ENCODE measurements around the gene CAPN14.

Gene CAPN14

DNA sequence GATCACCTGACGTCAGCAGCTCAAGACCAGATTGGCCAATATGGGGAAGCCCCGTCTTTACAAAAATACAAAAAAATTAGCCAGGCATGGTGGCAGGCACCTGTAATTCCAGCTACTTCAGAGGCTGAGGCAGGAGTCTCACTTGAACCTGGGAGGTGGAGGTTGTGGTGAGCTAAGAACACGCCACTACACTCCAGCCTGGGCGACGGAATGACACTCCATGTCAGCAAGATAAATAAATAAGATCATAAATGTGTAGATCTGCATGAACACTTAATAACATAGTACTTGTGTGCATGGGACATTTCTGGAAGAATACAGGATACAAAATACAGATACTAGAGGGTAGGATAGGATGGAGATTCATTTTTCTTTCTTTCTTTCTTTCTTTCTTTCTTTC is 25.7 kb upstream of the CAPN14 start:
- Histone ChIP-seq H3K9me3 (ENCODE audit: control insufficient read depth in 5 of 5, low read length in 5 of 5) (no peaks in the 10 kb centered on the region), H3K27ac (ENCODE audit: low read depth, low read length) (no peak overlapping the region), H3K27me3 (ENCODE audit: control insufficient read depth in 5 of 5, insufficient read depth in 4 of 5, low read length in 5 of 5) (no peaks in the 10 kb centered on the region)

DNA sequence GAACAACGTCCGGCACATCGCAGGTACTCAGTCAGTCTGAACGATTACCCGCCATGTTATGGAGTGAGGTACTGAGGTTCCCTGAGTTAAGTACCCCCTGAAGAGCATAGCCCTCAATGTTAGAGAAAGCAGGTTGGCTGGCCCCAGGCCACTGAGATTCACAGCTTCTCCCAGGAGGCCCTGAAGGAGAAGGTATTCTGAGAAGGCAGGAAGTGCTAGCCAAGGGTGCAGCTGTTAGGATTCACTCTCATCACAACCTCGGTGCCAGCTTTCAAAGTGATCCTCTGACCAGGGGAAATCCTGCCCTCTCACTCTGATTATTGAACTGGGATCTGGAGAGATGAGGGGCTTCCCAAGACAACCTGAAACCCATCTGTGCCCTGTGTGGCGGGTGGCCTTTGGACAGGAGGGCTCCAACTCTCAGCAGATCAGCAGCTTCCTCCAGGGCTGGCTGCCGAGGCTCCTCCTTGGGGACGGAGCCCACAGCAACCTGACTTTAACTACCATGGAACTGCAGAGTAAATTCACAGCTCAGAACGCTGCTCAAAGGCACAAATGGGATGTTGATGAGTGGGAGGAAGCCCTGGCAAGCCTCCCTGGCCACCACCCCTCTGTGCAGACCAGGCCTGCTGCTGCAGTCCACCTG is 24.4 kb upstream of the CAPN14 start:
- H3K9me3 ChIP-seq (ENCODE audit: control insufficient read depth in 5 of 5, low read length in 5 of 5), result no peaks in the 10 kb centered on the region
- no peak overlapping the region for H3K4me3 ChIP-seq (ENCODE audit: low read depth in 1 of 5, low read length in 5 of 5)
- H3K27ac ChIP-seq (ENCODE audit: low read depth, low read length), result no peak overlapping the region
- no peaks in the 10 kb centered on the region for H3K36me3 ChIP-seq (ENCODE audit: control insufficient read depth in 5 of 5, insufficient read depth in 5 of 5, low read length in 5 of 5)
- H3K27me3 ChIP-seq (ENCODE audit: control insufficient read depth in 5 of 5, insufficient read depth in 4 of 5, low read length in 5 of 5), result no peaks in the 10 kb centered on the region
- H3K9ac ChIP-seq (ENCODE audit: low read length in 5 of 5), result no peak overlapping the region
- H3K4me1 ChIP-seq (ENCODE audit: control insufficient read depth in 5 of 5, insufficient read depth in 5 of 5, low read length in 5 of 5), result peaks cover 5 to 20% (median 14%) of the 10 kb centered on the region in 5 donors

More for the DNA sequence above, 25.7 kb upstream of the CAPN14 start:
- Histone ChIP-seq H3K36me3 (ENCODE audit: control insufficient read depth in 5 of 5, insufficient read depth in 5 of 5, low read length in 5 of 5) (no peaks in the 10 kb centered on the region), H3K4me3 (ENCODE audit: low read depth in 1 of 5, low read length in 5 of 5) (no peak overlapping the region), H3K9ac (ENCODE audit: low read length in 5 of 5) (no peak overlapping the region), H3K4me1 (ENCODE audit: control insufficient read depth in 5 of 5, insufficient read depth in 5 of 5, low read length in 5 of 5) (peaks cover 5 to 20% (median 14%) of the 10 kb centered on the region in 5 donors)

DNA sequence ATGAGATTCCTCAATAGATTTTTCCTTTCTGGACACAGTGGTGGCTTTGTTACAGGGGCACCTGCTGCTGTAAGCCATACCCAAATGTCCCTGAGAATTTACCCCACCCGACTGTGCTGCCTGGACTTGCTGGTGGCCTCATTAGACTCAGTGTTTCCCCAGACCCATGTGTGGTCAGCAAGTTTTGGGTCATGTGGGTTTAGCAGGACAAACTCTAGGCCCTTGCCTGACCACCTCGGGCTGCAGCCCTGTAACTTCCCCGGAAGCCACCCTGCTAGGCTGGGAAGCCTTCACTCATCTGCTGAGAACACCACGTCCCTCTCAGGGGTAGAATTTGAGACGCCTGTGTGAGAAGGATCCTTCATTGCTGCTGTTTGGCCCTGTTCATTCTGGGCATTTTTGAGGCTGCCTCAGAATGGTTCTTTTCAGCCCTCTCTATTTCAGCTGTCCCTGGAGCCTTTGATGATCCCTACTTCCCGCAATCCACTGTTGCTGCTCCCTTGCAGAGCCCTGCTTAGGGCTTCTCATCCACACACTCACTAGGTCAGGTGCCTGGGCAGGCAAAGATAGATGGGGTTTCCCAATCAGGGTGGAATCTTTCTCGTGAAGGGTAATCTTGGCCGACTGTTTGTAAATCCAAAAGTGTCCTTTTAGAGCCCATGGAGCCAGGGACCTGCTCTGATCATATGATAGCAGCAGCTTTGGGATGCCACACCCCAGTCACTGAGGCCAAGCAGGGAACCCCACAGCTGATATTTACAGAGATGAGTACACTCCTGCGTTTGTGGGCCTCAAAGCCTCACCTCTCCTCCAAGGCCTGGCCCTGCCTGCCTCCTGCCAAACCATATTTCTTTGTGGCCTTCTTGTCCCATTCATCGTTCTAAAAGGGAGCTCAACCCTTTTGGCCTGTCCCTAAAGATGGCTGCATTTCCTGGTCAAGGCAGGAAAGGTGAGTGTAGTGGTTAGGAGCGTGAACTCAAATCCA is 23.4 kb upstream of the CAPN14 start:
- no peak overlapping the region for H3K9ac ChIP-seq (ENCODE audit: low read length in 5 of 5)
- H3K36me3 ChIP-seq (ENCODE audit: control insufficient read depth in 5 of 5, insufficient read depth in 5 of 5, low read length in 5 of 5), result no peaks in the 10 kb centered on the region
- no peak overlapping the region for H3K27ac ChIP-seq (ENCODE audit: low read depth, low read length)
- no peak overlapping the region for H3K4me3 ChIP-seq (ENCODE audit: low read depth in 1 of 5, low read length in 5 of 5)
- H3K9me3 ChIP-seq (ENCODE audit: control insufficient read depth in 5 of 5, low read length in 5 of 5), result no peaks in the 10 kb centered on the region
- H3K4me1 ChIP-seq (ENCODE audit: control insufficient read depth in 5 of 5, insufficient read depth in 5 of 5, low read length in 5 of 5), result peaks cover 5 to 20% (median 14%) of the 10 kb centered on the region in 5 donors
- H3K27me3 ChIP-seq (ENCODE audit: control insufficient read depth in 5 of 5, insufficient read depth in 4 of 5, low read length in 5 of 5), result no peaks in the 10 kb centered on the region

DNA sequence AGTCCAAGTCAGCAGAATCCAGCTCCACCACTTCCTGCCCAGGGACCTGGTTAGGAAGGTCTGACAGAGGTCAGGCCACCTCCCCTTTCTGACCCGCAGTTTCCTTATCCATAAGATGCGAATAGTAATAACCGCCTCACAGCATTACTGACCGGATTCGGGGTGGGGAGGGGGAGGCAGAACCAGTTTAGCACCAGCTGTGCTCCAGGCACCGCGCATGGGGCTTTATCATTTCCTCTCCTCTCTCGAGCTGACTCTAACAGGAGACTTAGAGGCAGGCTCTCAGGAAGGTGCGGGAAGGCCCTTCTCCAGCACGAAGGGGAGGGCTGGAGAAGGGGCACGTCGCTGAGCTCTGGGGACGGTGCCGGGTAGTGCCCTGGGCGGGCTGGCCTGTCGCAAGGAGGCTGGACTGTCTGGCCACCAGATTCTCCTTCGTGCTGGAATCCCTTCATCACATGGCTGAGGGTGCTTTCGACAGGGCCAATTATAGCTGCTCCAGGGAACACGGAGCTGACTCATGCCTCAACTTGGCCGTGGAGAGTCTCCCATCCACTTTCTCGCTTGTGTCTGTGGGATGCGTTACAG is 22.4 kb upstream of the CAPN14 start:
- Histone ChIP-seq H3K4me1 (ENCODE audit: control insufficient read depth in 5 of 5, insufficient read depth in 5 of 5, low read length in 5 of 5) (peaks cover 5 to 21% (median 14%) of the 10 kb centered on the region in 5 donors), H3K36me3 (ENCODE audit: control insufficient read depth in 5 of 5, insufficient read depth in 5 of 5, low read length in 5 of 5) (no peaks in the 10 kb centered on the region), H3K9ac (ENCODE audit: low read length in 5 of 5) (peak overlapping the region in 1 of 5 donors; percentile 48), H3K4me3 (ENCODE audit: low read depth in 1 of 5, low read length in 5 of 5) (peak overlapping the region in 3 of 5 donors; percentile 2 to 17 (median 6)), H3K9me3 (ENCODE audit: control insufficient read depth in 5 of 5, low read length in 5 of 5) (no peaks in the 10 kb centered on the region), H3K27ac (ENCODE audit: low read depth, low read length) (no peak overlapping the region), H3K27me3 (ENCODE audit: control insufficient read depth in 5 of 5, insufficient read depth in 4 of 5, low read length in 5 of 5) (no peaks in the 10 kb centered on the region)

DNA sequence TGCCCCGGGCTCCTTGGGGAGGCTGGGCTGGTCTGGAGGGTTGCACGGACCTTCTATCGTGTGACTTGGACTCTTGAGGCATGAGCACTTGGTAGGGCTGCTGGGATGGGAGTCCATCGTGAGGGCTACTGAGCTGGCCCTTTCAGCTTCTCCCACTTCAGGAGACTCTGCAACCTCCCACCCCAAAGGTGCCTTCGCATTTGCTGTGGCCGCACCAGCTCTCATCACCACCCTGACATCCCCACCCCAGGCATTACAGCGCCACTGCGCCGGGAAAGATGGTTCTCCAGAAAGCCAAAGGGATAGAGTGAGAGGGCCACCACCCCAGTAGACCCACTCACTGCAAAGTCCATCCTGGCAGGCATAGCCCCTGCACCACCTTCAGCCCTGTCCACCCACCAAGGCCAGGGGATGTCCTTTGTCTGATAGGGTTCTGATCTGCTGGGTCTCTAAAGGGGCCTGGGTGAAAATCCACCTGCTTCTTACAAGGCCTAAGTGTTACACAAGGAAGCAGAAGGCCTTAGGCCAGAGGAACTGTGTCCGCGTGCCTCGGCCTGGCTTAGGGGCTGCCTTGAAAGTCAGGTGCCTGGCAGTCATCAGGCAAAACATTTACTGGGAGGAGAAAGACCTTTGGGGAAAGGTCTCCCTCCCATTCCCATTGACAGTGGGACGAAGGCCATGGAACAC is 21.7 kb upstream of the CAPN14 start:
- Histone ChIP-seq H3K27ac (ENCODE audit: low read depth, low read length) (no peak overlapping the region), H3K4me1 (ENCODE audit: control insufficient read depth in 5 of 5, insufficient read depth in 5 of 5, low read length in 5 of 5) (peaks cover 5 to 28% (median 21%) of the 10 kb centered on the region in 5 donors), H3K9me3 (ENCODE audit: control insufficient read depth in 5 of 5, low read length in 5 of 5) (no peaks in the 10 kb centered on the region), H3K27me3 (ENCODE audit: control insufficient read depth in 5 of 5, insufficient read depth in 4 of 5, low read length in 5 of 5) (no peaks in the 10 kb centered on the region), H3K4me3 (ENCODE audit: low read depth in 1 of 5, low read length in 5 of 5) (no peak overlapping the region), H3K36me3 (ENCODE audit: control insufficient read depth in 5 of 5, insufficient read depth in 5 of 5, low read length in 5 of 5) (no peaks in the 10 kb centered on the region), H3K9ac (ENCODE audit: low read length in 5 of 5) (no peak overlapping the region)

DNA sequence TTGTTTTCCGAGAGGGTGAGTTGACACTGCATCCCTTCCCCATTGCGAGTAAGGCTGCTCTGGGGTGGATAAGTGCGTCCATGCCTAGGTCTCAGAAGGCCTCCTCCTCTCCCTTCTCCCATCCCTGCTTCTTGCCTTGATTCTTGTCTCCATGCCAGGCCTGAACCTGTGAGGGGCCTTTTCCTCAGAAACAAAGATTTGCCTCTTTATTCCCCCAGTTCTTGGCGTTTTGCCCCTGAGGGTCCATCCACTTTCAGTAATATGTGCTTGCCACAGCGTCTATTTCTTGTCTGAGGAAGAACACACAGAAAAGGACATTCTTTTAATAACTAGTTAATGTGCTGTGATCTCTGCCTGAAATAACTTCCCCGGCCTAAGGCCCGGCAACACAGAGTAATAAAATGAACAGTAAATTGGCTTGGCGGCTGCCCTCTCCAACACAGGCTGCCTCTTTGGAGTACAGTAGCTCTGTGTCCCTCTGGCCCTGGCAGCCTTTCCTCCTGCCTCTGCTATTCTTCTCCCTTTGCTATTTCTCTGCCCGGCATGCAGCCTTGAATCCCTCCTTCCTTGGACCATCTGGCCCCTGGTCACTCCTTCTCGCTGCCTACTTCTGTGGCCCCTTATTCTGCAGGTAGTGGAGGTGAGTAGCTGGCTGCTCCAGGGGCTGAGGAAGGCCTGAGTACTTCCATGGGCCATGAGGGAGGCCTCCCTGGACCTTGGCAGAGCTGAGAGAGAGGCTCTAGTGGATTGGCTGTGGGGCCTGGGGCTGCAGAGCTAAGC is 21.0 kb upstream of the CAPN14 start:
- no peak overlapping the region for H3K27ac ChIP-seq (ENCODE audit: low read depth, low read length)
- H3K4me3 ChIP-seq (ENCODE audit: low read depth in 1 of 5, low read length in 5 of 5), result no peak overlapping the region
- H3K36me3 ChIP-seq (ENCODE audit: control insufficient read depth in 5 of 5, insufficient read depth in 5 of 5, low read length in 5 of 5), result no peaks in the 10 kb centered on the region
- no peaks in the 10 kb centered on the region for H3K9me3 ChIP-seq (ENCODE audit: control insufficient read depth in 5 of 5, low read length in 5 of 5)
- no peak overlapping the region for H3K9ac ChIP-seq (ENCODE audit: low read length in 5 of 5)
- H3K4me1 ChIP-seq (ENCODE audit: control insufficient read depth in 5 of 5, insufficient read depth in 5 of 5, low read length in 5 of 5), result peaks cover 5 to 34% (median 25%) of the 10 kb centered on the region in 5 donors
- no peaks in the 10 kb centered on the region for H3K27me3 ChIP-seq (ENCODE audit: control insufficient read depth in 5 of 5, insufficient read depth in 4 of 5, low read length in 5 of 5)

DNA sequence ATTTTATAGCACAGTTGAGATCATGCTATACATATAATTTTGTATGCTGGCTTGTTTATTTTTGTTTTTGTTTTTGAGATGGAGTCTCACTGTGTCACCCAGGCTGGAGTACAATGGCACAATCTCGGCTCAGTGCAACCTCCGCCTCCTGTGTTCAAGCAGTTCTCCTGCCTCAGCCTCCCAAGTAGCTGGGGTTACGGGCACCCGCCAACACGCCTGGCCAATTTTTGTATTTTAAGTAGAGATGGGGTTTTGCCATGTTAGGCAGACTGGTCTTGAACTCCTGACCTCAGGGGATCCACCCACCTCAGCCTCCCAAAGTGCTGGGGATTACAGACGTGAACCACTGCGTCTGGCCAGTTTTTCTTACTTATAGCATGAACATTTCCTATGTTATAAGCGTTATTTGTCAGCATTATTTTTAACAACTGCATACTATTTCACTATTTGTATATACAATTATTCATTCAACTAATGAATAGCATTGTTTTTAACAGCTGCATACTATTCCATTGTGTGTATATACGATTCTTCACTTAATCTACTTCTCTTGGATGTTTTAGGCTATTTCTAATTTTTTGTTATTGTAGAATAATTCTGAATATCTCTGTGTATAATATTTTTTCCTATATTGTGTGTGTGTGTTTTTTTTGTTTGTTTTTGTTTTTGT is 20.2 kb upstream of the CAPN14 start:
- Histone ChIP-seq H3K27ac (ENCODE audit: low read depth, low read length) (no peak overlapping the region), H3K36me3 (ENCODE audit: control insufficient read depth in 5 of 5, insufficient read depth in 5 of 5, low read length in 5 of 5) (no peaks in the 10 kb centered on the region), H3K9ac (ENCODE audit: low read length in 5 of 5) (no peak overlapping the region), H3K27me3 (ENCODE audit: control insufficient read depth in 5 of 5, insufficient read depth in 4 of 5, low read length in 5 of 5) (no peaks in the 10 kb centered on the region), H3K4me3 (ENCODE audit: low read depth in 1 of 5, low read length in 5 of 5) (no peak overlapping the region), H3K4me1 (ENCODE audit: control insufficient read depth in 5 of 5, insufficient read depth in 5 of 5, low read length in 5 of 5) (peaks cover 5 to 34% (median 25%) of the 10 kb centered on the region in 5 donors), H3K9me3 (ENCODE audit: control insufficient read depth in 5 of 5, low read length in 5 of 5) (no peaks in the 10 kb centered on the region)

DNA sequence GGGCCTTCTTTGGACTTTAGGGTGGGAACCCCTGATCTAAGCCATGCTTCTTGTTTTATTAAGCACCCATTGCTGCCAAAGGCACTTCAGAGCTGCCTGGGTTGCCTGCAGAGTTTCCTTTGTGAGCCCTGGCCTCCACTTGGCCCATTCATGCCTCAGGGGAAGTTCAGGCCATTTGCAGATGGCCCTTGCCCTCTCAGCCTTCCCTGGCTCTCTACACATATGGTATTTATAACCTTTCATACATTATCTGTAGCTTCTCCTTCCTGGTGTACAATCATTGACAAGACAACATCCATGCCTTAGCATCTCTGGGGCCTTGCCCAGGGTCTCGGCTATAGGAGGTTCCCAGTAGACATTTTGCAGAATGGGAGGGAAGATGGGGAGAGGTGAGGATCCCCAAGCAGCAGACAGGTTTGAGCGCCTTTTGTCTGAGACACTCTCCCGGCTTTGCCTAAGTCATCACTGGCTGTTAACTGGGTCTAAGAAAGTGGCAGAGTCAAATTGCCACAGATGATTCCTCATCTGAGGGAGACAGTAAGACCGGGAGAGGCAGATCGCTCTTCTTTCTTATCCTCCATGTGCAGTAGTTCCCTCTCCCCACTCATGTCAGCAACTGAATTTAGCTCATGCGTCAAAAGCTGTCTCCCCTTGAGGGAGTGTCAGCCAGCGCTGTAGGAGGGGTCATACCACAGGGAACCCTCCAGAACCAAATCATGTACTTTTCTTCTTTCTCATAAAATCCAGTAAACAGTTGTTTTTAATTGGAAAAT is 19.3 kb upstream of the CAPN14 start:
- Histone ChIP-seq H3K27me3 (ENCODE audit: control insufficient read depth in 5 of 5, insufficient read depth in 4 of 5, low read length in 5 of 5) (no peaks in the 10 kb centered on the region), H3K36me3 (ENCODE audit: control insufficient read depth in 5 of 5, insufficient read depth in 5 of 5, low read length in 5 of 5) (no peaks in the 10 kb centered on the region), H3K4me1 (ENCODE audit: control insufficient read depth in 5 of 5, insufficient read depth in 5 of 5, low read length in 5 of 5) (peaks cover 5 to 34% (median 25%) of the 10 kb centered on the region in 5 donors), H3K27ac (ENCODE audit: low read depth, low read length) (no peak overlapping the region), H3K4me3 (ENCODE audit: low read depth in 1 of 5, low read length in 5 of 5) (no peak overlapping the region), H3K9me3 (ENCODE audit: control insufficient read depth in 5 of 5, low read length in 5 of 5) (no peaks in the 10 kb centered on the region), H3K9ac (ENCODE audit: low read length in 5 of 5) (no peak overlapping the region)

Data from subcutaneous abdominal adipose tissue (tissue), 5 donors.